ENCODE data around the gene MATN1.

Gene MATN1

GRCh38 chr1:30756545-30757351, 33.4 kb upstream of the MATN1 start:
- Histone ChIP-seq H3K27ac (ENCODE audit: low read depth, low read length) (no peak overlapping the region), H3K27me3 (ENCODE audit: control insufficient read depth, insufficient read depth, low read length) (no peaks in the 10 kb centered on the region), H3K4me3 (ENCODE audit: low read depth, low read length) (no peak overlapping the region)

GRCh38 chr1:30756206-30756544, 32.8 kb upstream of the MATN1 start:
- Histone ChIP-seq H3K27ac (ENCODE audit: low read depth, low read length) (no peak overlapping the region), H3K9ac (ENCODE audit: low read depth, low read length) (no peak overlapping the region), H3K36me3 (ENCODE audit: control insufficient read depth, insufficient read depth, low read length) (no peaks in the 10 kb centered on the region)

More at GRCh38 chr1:30756545-30757351, 33.4 kb upstream of the MATN1 start:
- Histone ChIP-seq H3K4me1 (ENCODE audit: control insufficient read depth, insufficient read depth, low read length) (peaks cover 9% of the 10 kb centered on the region), H3K9ac (ENCODE audit: low read depth, low read length) (no peak overlapping the region), H3K36me3 (ENCODE audit: control insufficient read depth, insufficient read depth, low read length) (no peaks in the 10 kb centered on the region), H3K9me3 (ENCODE audit: control insufficient read depth, insufficient read depth, low read length) (no peaks in the 10 kb centered on the region)

GRCh38 chr1:30755746-30756145, 32.4 kb upstream of the MATN1 start:
- no peaks in the 10 kb centered on the region for H3K27me3 ChIP-seq (ENCODE audit: control insufficient read depth, insufficient read depth, low read length)
- no peak overlapping the region for H3K9ac ChIP-seq (ENCODE audit: low read depth, low read length)
- H3K9me3 ChIP-seq (ENCODE audit: control insufficient read depth, insufficient read depth, low read length) = no peaks in the 10 kb centered on the region
- H3K27ac ChIP-seq (ENCODE audit: low read depth, low read length) = no peak overlapping the region
- H3K36me3 ChIP-seq (ENCODE audit: control insufficient read depth, insufficient read depth, low read length) = no peaks in the 10 kb centered on the region
- H3K4me3 ChIP-seq (ENCODE audit: low read depth, low read length) = no peak overlapping the region
- peaks cover 9% of the 10 kb centered on the region for H3K4me1 ChIP-seq (ENCODE audit: control insufficient read depth, insufficient read depth, low read length)

More at GRCh38 chr1:30756206-30756544, 32.8 kb upstream of the MATN1 start:
- H3K9me3 ChIP-seq (ENCODE audit: control insufficient read depth, insufficient read depth, low read length) = no peaks in the 10 kb centered on the region
- H3K27me3 ChIP-seq (ENCODE audit: control insufficient read depth, insufficient read depth, low read length) = no peaks in the 10 kb centered on the region
- H3K4me1 ChIP-seq (ENCODE audit: control insufficient read depth, insufficient read depth, low read length) = peaks cover 9% of the 10 kb centered on the region
- H3K4me3 ChIP-seq (ENCODE audit: low read depth, low read length) = no peak overlapping the region

GRCh38 chr1:30755334-30755733, 31.9 kb upstream of the MATN1 start:
- peaks cover 7% of the 10 kb centered on the region for H3K4me1 ChIP-seq (ENCODE audit: control insufficient read depth, insufficient read depth, low read length)
- no peaks in the 10 kb centered on the region for H3K9me3 ChIP-seq (ENCODE audit: control insufficient read depth, insufficient read depth, low read length)
- H3K9ac ChIP-seq (ENCODE audit: low read depth, low read length) = no peak overlapping the region
- H3K4me3 ChIP-seq (ENCODE audit: low read depth, low read length) = no peak overlapping the region
- H3K27me3 ChIP-seq (ENCODE audit: control insufficient read depth, insufficient read depth, low read length) = no peaks in the 10 kb centered on the region
- no peaks in the 10 kb centered on the region for H3K36me3 ChIP-seq (ENCODE audit: control insufficient read depth, insufficient read depth, low read length)
- H3K27ac ChIP-seq (ENCODE audit: low read depth, low read length) = no peak overlapping the region

- peaks cover 3% of the 10 kb centered on the region for H3K4me1 ChIP-seq (ENCODE audit: control insufficient read depth, insufficient read depth, low read length)
- no peak overlapping the region for H3K9ac ChIP-seq (ENCODE audit: low read depth, low read length)
- H3K4me3 ChIP-seq (ENCODE audit: low read depth, low read length) = no peak overlapping the region
- H3K9me3 ChIP-seq (ENCODE audit: control insufficient read depth, insufficient read depth, low read length) = no peaks in the 10 kb centered on the region
- H3K36me3 ChIP-seq (ENCODE audit: control insufficient read depth, insufficient read depth, low read length) = no peaks in the 10 kb centered on the region
- no peaks in the 10 kb centered on the region for H3K27me3 ChIP-seq (ENCODE audit: control insufficient read depth, insufficient read depth, low read length)
- no peak overlapping the region for H3K27ac ChIP-seq (ENCODE audit: low read depth, low read length)
These were observed 31.3 kb upstream of the MATN1 start for GRCh38 chr1:30754684-30755171.

GRCh38 chr1:30753660-30754123, 30.3 kb upstream of the MATN1 start:
- Histone ChIP-seq H3K9me3 (ENCODE audit: control insufficient read depth, insufficient read depth, low read length) (no peaks in the 10 kb centered on the region), H3K27me3 (ENCODE audit: control insufficient read depth, insufficient read depth, low read length) (no peaks in the 10 kb centered on the region), H3K9ac (ENCODE audit: low read depth, low read length) (no peak overlapping the region), H3K4me3 (ENCODE audit: low read depth, low read length) (no peak overlapping the region), H3K4me1 (ENCODE audit: control insufficient read depth, insufficient read depth, low read length) (no peaks in the 10 kb centered on the region), H3K36me3 (ENCODE audit: control insufficient read depth, insufficient read depth, low read length) (no peaks in the 10 kb centered on the region), H3K27ac (ENCODE audit: low read depth, low read length) (no peak overlapping the region)

GRCh38 chr1:30753118-30753517, 29.7 kb upstream of the MATN1 start:
- peaks cover 4% of the 10 kb centered on the region; the same call in 1 of the 2 replicates for H3K4me1 ChIP-seq (ENCODE audit: control insufficient read depth, insufficient read depth, low read length)
- no peak overlapping the region for H3K27ac ChIP-seq (ENCODE audit: low read depth, low read length)
- H3K4me3 ChIP-seq (ENCODE audit: low read depth, low read length) = no peak overlapping the region
- no peaks in the 10 kb centered on the region for H3K27me3 ChIP-seq (ENCODE audit: control insufficient read depth, insufficient read depth, low read length)
- no peak overlapping the region for H3K9ac ChIP-seq (ENCODE audit: low read depth, low read length)
- H3K9me3 ChIP-seq (ENCODE audit: control insufficient read depth, insufficient read depth, low read length) = no peaks in the 10 kb centered on the region
- H3K36me3 ChIP-seq (ENCODE audit: control insufficient read depth, insufficient read depth, low read length) = no peaks in the 10 kb centered on the region

- Histone ChIP-seq H3K4me1 (ENCODE audit: control insufficient read depth, insufficient read depth, low read length) (peaks cover 4% of the 10 kb centered on the region; the same call in 1 of the 2 replicates), H3K27ac (ENCODE audit: low read depth, low read length) (no peak overlapping the region), H3K27me3 (ENCODE audit: control insufficient read depth, insufficient read depth, low read length) (no peaks in the 10 kb centered on the region), H3K4me3 (ENCODE audit: low read depth, low read length) (no peak overlapping the region), H3K36me3 (ENCODE audit: control insufficient read depth, insufficient read depth, low read length) (no peaks in the 10 kb centered on the region), H3K9ac (ENCODE audit: low read depth, low read length) (no peak overlapping the region), H3K9me3 (ENCODE audit: control insufficient read depth, insufficient read depth, low read length) (no peaks in the 10 kb centered on the region)
These were observed 29.2 kb upstream of the MATN1 start for GRCh38 chr1:30752651-30752908.

- H3K27me3 ChIP-seq (ENCODE audit: control insufficient read depth, insufficient read depth, low read length) = no peaks in the 10 kb centered on the region
- no peak overlapping the region for H3K27ac ChIP-seq (ENCODE audit: low read depth, low read length)
- H3K36me3 ChIP-seq (ENCODE audit: control insufficient read depth, insufficient read depth, low read length) = no peaks in the 10 kb centered on the region
- H3K9me3 ChIP-seq (ENCODE audit: control insufficient read depth, insufficient read depth, low read length) = no peaks in the 10 kb centered on the region
- H3K4me3 ChIP-seq (ENCODE audit: low read depth, low read length) = no peak overlapping the region
- H3K9ac ChIP-seq (ENCODE audit: low read depth, low read length) = no peak overlapping the region
- peaks cover 4% of the 10 kb centered on the region; the same call in 1 of the 2 replicates for H3K4me1 ChIP-seq (ENCODE audit: control insufficient read depth, insufficient read depth, low read length)
These were observed 28.7 kb upstream of the MATN1 start for GRCh38 chr1:30751830-30752650.

- Histone ChIP-seq H3K9ac (ENCODE audit: low read depth, low read length) (no peak overlapping the region), H3K4me3 (ENCODE audit: low read depth, low read length) (no peak overlapping the region), H3K27ac (ENCODE audit: low read depth, low read length) (no peak overlapping the region), H3K36me3 (ENCODE audit: control insufficient read depth, insufficient read depth, low read length) (no peaks in the 10 kb centered on the region), H3K4me1 (ENCODE audit: control insufficient read depth, insufficient read depth, low read length) (peaks cover 4% of the 10 kb centered on the region; the same call in 1 of the 2 replicates), H3K27me3 (ENCODE audit: control insufficient read depth, insufficient read depth, low read length) (no peaks in the 10 kb centered on the region), H3K9me3 (ENCODE audit: control insufficient read depth, insufficient read depth, low read length) (no peaks in the 10 kb centered on the region)
These were observed 27.4 kb upstream of the MATN1 start for GRCh38 chr1:30750731-30751291.
